Cardiac fibroblast (primary cell): Measurements from ENCODE around the gene NDC80.
A peak's percentile ranks its signal among the peaks of the same experiment; 100 is the strongest.

Source experiments
- DNase-seq, 2 donors: peaks; one replicate each; pipeline versions ENCODE4 v3.0.0 to v3.0.0-alpha.2; 2010; ENCODE audit warnings: low read depth in 2 of 2
- H3K4me3 ChIP-seq, 2 donors: replicated peaks in 1 of 2; 1 replicate in 1 of 2; 2 replicates in 1 of 2; pipeline ENCODE4 v1.5.1; 2011; ENCODE audit warnings: low read depth in 2 of 2, low read length in 2 of 2, mild to moderate bottlenecking in 2 of 2, moderate library complexity in 1 of 2
- TF ChIP-seq, protein P1 (sequence below): IDR thresholded peaks from one replicate; pipeline ENCODE4 v1.5.1; 2011; ENCODE audit warnings: low read depth, mild to moderate bottlenecking, low read length, inconsistent platforms

The NDC80 gene

DNA sequence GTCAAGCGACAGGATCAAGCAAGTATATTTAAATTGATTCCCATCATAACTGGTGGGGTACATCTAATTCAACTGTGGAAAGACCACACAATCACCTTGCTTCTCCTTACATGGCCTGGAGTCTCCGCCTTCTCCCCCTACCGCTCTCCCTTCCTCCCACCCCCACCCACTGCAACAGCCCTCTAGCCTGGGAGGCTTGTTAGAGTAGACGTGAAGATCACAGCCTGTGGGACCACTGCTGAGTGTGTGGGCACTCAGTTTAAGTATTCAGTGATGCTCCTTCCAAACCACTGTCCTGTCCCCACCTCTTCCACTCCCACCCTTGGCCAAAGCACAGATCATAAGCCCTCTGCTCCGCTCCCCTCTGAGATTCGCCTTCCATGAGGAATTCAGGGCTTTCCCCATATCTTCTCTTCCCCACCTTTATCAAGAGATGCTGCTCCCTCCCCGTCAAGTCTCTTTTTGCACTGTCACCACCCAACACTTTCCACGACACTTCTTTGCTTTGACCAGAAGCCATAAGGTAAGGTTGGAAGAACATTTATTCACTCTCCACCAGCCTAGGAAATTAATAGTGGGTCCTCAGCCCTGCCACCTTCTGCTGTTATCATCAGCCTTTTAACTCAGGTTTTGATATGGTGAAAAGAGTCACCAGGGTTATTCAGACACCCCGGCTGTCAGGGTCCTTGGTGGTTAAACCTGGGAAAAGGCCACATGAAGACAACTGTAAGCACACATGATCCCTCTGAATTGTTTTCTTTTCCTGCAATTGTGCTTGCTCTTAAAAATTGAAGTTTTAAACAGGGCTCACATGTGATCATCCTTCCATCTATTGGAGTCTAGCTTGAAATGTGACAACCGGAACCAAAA, 1.8 kb upstream of the NDC80 start:
- peak overlapping the region in 1 of 2 donors; percentile 83 for H3K4me3 ChIP-seq
- DNase-seq = no peak
- TF ChIP-seq, protein P1, sequence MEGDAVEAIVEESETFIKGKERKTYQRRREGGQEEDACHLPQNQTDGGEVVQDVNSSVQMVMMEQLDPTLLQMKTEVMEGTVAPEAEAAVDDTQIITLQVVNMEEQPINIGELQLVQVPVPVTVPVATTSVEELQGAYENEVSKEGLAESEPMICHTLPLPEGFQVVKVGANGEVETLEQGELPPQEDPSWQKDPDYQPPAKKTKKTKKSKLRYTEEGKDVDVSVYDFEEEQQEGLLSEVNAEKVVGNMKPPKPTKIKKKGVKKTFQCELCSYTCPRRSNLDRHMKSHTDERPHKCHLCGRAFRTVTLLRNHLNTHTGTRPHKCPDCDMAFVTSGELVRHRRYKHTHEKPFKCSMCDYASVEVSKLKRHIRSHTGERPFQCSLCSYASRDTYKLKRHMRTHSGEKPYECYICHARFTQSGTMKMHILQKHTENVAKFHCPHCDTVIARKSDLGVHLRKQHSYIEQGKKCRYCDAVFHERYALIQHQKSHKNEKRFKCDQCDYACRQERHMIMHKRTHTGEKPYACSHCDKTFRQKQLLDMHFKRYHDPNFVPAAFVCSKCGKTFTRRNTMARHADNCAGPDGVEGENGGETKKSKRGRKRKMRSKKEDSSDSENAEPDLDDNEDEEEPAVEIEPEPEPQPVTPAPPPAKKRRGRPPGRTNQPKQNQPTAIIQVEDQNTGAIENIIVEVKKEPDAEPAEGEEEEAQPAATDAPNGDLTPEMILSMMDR = no peak

DNA sequence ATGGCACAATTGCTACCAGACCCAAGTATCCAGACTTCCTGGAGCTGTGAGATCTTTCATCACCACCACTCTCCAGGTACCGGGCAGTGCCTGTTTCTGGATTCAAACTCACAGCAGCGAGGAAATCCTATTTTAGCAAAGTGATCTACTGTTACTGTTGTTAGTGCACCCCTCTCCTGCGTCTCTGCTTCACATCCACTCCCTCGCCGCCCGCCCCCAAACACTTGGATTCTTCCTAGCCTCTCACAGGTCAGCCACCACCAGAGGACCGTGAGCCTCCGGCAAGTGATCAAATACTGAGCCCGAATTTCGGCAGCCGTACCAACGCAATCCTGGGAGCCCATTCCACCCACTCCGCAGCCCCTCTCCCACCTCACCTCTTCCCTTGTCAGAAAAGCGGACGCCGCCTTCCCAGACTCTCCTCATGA, 571 bp upstream of the NDC80 start:
- DNase-seq = peak; percentile 73 to 79
- TF ChIP-seq, protein P1 = peak; percentile 23
- H3K4me3 ChIP-seq = peak overlapping the region; percentile 76 to 83

DNA sequence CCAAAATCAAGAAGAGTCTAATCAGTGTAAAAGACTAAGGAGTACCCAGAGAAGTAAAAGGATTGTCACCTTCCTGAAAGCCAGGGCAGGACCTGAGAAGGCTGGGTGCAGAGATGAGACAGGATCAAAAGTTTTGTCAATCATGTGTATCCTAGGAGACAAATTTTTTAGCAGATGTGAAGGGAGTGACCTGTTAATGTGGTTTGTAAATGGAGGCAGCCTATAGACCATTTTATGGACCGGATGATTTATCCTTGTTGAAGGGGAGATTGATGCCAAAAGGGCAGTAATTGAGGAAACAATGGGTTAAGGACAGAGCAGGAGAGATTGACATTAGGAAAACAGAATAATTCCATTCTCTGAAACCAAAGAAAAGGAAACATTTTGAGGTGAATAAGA, 813 bp downstream of the NDC80 start:
- TF ChIP-seq, protein P1 = no peak
- no peak for DNase-seq
- peak overlapping the region; percentile 76 to 83 for H3K4me3 ChIP-seq

DNA sequence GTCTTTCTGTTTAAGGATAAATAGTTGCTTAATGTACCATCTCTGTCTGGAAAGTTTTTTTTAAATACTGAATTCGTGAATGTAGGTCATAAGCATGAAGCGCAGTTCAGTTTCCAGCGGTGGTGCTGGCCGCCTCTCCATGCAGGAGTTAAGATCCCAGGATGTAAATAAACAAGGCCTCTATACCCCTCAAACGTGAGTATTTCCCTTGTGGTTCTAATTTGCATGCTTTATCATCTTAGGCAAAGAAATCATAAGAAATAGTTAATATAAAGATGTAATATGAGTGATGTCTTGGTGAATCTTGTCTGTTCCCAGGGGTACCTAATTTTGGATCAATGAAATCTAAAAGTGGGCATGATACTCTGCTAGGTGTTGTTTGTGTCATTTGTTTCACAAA, 1.5 kb downstream of the NDC80 start:
- TF ChIP-seq, protein P1 = no peak
- peak in 1 of 2 donors; percentile 28 for DNase-seq
- peak overlapping the region in 1 of 2 donors; percentile 83 for H3K4me3 ChIP-seq

DNA sequence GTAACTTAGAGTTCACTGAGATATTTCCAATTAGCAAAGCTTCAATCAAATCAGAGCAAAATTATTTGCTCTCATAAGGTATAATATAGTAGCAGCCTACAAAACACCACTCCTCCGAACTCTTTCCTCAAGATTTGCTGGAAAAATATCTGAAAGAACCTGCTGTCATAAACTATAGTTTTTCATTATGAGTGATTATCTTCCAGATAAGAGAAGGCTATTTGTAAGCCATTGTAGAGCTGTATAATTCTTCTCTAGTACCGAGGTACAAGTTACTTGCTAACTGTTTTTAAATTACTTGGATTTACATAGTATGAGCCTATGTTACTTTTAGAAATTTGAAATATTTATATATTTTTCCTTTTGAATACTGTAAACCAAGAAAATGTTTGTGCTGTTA, 2.1 kb downstream of the NDC80 start:
- no peak for DNase-seq
- TF ChIP-seq, protein P1 = no peak
- H3K4me3 ChIP-seq = peak overlapping the region in 1 of 2 donors; percentile 83

DNA sequence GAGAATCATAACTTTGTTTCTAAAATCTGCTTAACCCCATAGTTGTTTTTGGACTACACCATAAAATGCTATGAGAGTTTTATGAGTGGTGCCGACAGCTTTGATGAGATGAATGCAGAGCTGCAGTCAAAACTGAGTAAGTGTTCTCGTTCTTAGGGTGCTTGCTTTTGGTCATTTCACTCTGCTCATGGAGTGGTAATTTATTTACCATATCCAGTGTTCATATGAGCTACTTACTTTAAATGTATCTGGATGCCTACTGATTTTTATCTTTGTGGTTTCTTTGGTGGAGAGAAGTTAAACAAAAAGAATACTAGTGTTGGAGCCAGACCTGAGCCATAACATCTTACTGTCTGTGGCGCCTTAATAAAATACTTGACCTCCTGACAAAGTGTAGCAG, 16.4 kb downstream of the NDC80 start:
- no peak overlapping the region for H3K4me3 ChIP-seq

More for the DNA sequence above, 16.4 kb downstream of the NDC80 start:
- DNase-seq = no peak
- TF ChIP-seq, protein P1 = no peak
